ENCODE data around the gene CBFA2T3.

GRCh38 chr16:88885693-88886280, 91.2 kb downstream of the CBFA2T3 start:
- TF ChIP-seq, protein P1, sequence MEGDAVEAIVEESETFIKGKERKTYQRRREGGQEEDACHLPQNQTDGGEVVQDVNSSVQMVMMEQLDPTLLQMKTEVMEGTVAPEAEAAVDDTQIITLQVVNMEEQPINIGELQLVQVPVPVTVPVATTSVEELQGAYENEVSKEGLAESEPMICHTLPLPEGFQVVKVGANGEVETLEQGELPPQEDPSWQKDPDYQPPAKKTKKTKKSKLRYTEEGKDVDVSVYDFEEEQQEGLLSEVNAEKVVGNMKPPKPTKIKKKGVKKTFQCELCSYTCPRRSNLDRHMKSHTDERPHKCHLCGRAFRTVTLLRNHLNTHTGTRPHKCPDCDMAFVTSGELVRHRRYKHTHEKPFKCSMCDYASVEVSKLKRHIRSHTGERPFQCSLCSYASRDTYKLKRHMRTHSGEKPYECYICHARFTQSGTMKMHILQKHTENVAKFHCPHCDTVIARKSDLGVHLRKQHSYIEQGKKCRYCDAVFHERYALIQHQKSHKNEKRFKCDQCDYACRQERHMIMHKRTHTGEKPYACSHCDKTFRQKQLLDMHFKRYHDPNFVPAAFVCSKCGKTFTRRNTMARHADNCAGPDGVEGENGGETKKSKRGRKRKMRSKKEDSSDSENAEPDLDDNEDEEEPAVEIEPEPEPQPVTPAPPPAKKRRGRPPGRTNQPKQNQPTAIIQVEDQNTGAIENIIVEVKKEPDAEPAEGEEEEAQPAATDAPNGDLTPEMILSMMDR (IDR thresholded peaks at IDR 0.05), result no peak
- TF ChIP-seq POLR2A (IDR thresholded peaks at IDR 0.05), result no peak
